Ishikawa (cell line): ENCODE results near the gene UBE2Q1.

Experiments
- CEBPB ChIP-seq: IDR thresholded peaks from 2 replicates; pipeline ENCODE4 v1.6.1; 2012
- CREB1 ChIP-seq: IDR thresholded peaks from 2 replicates; pipeline ENCODE4 v1.6.1; 2012; ENCODE audit warnings: low read depth
- EGR1 ChIP-seq: IDR thresholded peaks from 2 replicates; pipeline ENCODE4 v1.6.1; 2012
- EP300 ChIP-seq: IDR thresholded peaks from 2 replicates; pipeline ENCODE4 v1.6.1; 2012; ENCODE audit warnings: borderline replicate concordance
- FOXM1 ChIP-seq: IDR thresholded peaks from 2 replicates; pipeline ENCODE4 v1.6.1; 2012; ENCODE audit warnings: low read depth, borderline replicate concordance
- MAX ChIP-seq: IDR thresholded peaks from 2 replicates; pipeline ENCODE4 v1.6.1; 2012
- NFIC ChIP-seq: IDR thresholded peaks from 2 replicates; pipeline ENCODE4 v1.6.1; 2012
- RAD21 ChIP-seq: IDR thresholded peaks from 2 replicates; pipeline ENCODE4 v1.6.1; 2012; ENCODE audit warnings: low read depth
- REST ChIP-seq: IDR thresholded peaks from 2 replicates; pipeline ENCODE4 v1.6.1; 2012; ENCODE audit warnings: low read depth, mild to moderate bottlenecking
- TAF1 ChIP-seq: IDR thresholded peaks from 2 replicates; pipeline ENCODE4 v1.6.1; 2012; ENCODE audit warnings: low read depth, mild to moderate bottlenecking
- TCF12 ChIP-seq: IDR thresholded peaks from 2 replicates; pipeline ENCODE4 v1.6.1; 2012; ENCODE audit warnings: low read depth
- TEAD4 ChIP-seq: IDR thresholded peaks from 2 replicates; pipeline ENCODE4 v1.6.1; 2012
- USF1 ChIP-seq: IDR thresholded peaks from 2 replicates; pipeline ENCODE4 v1.6.1; 2012
- YY1 ChIP-seq: IDR thresholded peaks from 2 replicates; pipeline ENCODE4 v1.6.1; 2012; ENCODE audit warnings: low read depth
- ZBTB7A ChIP-seq: IDR thresholded peaks from 2 replicates; pipeline ENCODE4 v1.6.1; 2012; ENCODE audit warnings: low read depth

UBE2Q1 gene

GRCh38 chr1:154550070-154550469 lies 8.4 kb downstream of the UBE2Q1 start:
- no peak for TF ChIP-seq TCF12
- TF ChIP-seq EGR1 = no peak
- no peak for TF ChIP-seq NFIC
- TF ChIP-seq EP300 = no peak
- no peak for TF ChIP-seq CREB1
- TF ChIP-seq CEBPB = no peak
- no peak for TF ChIP-seq TAF1
- TF ChIP-seq ZBTB7A = no peak
- TF ChIP-seq FOXM1 = no peak

DNA sequence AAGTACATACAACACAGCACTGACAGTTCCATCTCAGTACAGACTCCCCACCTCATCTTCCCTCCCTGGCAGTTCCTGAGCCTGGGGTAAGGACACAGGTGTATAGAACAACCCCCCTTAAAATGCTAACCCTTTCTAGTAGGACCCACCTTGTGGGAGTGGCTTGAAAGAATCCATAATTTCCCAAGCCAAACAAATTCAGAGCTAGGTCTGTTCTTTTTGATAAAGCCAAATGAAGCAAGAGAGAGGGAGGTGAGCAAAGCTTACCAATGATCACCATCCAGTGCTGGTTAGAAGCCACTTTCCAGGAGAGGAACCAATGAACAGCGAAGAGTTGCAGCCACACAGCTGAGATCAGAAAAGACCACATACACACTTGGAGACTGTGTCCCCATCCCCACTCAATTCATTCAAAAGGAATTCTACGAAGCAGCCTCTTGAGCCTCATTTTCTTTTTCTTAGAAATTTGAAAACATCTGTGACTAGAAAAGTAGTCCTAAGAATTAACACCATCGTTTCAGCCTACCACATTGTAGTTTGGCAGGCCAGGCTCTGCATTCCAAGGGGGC lies 9.2 kb downstream of the UBE2Q1 start:
- no peak for TF ChIP-seq RAD21
- TF ChIP-seq TEAD4 = no peak
- no peak for TF ChIP-seq YY1
- TF ChIP-seq NFIC = no peak
- no peak for TF ChIP-seq MAX
- no peak for TF ChIP-seq ZBTB7A

DNA sequence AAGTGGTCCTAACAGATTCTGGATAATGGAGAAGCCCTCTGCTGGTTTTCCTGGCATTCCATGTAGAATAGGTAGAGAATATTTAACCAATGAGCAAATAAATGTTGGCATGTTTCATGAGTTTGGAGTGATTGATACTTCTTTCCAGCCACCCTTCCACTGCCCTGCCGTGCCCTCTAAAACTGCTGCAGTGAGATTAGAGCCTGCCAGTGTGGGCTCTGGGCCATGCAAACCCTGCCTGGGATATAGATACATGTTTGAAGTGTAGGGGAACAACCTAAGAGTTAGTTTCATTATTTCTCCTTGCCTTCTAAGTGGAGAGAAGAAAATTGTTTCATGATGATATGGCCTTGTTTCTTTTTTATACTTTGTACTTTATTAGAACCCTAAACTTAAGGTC lies 10.4 kb downstream of the UBE2Q1 start:
- TF ChIP-seq CEBPB (no peak), RAD21 (no peak), TCF12 (no peak), USF1 (no peak), YY1 (no peak), REST (no peak), FOXM1 (no peak), CREB1 (no peak), EP300 (no peak), TAF1 (no peak), EGR1 (no peak), MAX (no peak), ZBTB7A (no peak), TEAD4 (no peak), NFIC (no peak)

DNA sequence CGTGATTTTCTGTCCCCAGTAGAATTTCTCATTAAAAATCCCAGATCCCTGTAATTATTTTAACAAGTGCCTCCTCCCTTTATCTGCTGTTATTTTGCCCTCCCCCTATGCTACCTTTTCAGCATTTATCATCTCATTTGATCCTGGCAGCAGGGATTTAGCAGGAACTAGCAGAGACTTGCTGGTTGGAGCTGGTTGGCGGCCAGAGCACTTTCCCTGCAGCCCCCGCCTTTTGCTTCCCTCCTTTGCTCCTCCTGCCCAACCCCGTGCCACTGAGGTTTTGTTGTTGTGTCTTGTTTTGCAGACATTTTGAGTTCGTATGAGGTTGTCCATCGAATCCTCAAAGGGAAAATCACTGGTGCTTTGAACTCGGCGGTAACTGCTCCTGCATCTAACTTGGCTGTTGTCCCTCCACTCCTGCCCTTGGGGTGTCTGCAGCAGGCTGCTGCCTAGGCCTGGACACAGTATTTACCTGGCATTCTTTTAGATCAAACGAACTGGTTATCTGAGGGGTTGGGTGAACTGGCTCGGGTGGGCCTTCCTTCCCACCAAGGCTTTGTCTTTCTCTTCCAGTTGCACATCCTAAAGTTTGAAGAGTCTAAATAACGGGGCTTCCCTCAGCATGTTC lies 11.2 kb downstream of the UBE2Q1 start:
- TF ChIP-seq REST (no peak), MAX (no peak), NFIC (no peak), CREB1 (no peak), TAF1 (no peak), CEBPB (no peak), TEAD4 (no peak), ZBTB7A (no peak), EGR1 (no peak), RAD21 (no peak), EP300 (no peak), YY1 (no peak)

DNA sequence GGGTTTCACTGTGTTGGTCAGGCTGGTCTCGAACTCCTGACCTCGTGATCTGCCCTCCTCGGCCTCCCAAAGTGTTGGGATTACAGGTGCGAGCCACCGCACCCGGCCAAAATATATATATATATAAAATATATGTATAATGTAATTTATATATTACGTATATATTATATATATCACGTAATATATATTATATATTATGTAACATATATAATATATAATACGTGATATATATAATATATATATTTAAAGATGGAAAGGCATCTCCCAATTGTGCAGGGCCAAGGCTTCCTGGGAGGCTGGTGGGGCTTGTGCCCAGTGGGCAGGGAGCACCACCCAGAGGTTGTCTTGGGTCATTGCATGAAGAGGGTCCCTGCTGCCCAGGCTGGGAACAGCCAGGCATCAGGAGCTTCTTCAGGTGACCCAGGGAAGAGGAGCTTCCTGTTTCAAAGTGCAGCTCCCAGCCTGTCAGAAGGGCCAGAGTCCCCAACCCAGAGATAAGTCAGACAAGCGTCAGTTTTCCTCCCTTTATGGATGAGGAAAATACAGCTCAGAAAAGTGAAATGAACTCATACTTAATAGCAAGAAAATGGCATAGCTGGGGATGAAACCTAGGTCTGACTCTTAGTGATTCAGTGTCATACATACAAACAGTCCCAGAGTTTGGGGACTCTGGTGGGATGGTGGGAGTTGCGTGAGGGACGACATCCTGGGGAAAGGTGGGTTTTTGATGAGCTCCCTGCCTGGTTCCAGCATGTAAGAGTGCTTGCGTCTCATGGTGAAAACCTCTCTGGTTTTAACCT lies 12.0 kb downstream of the UBE2Q1 start:
- TF ChIP-seq CEBPB (no peak), RAD21 (peak; percentile 86)

DNA sequence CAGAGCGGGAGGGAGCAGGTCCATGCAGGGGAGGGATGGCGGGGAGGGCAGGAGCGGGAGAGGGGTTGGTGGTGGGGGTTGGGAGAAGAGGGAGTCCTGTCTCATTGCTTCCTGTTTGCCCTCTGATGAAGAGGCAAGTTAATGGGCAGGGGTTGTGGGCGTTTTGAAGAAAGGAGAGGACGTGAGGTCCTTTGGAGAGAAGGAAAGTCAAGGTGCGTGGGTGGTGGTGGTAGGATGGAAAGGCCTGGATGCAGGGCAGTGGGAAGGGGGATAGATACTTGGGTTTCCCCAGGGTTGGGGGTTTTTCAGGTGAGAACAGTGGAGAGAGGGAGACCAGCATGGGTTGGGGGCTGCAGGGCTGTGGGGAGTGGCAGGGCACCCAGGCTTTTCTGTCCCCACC lies 17.2 kb downstream of the UBE2Q1 start:
- TF ChIP-seq ZBTB7A (no peak), EGR1 (no peak), RAD21 (no peak), TAF1 (no peak), CREB1 (no peak), REST (no peak), NFIC (no peak), USF1 (no peak), FOXM1 (no peak), TCF12 (no peak), CEBPB (no peak), EP300 (no peak), YY1 (no peak), MAX (no peak), TEAD4 (no peak)
